Measurements from ENCODE around the gene NRXN3. TPM values are rescaled to one million over a fixed set of nuclear protein-coding genes. Genes with fewer than 3 reads are reported as not detected.

NRXN3 gene
- total and polyA plus RNA-seq, 5 donors, result 1.5 to 4.7 (median 4.0) TPM

DNA sequence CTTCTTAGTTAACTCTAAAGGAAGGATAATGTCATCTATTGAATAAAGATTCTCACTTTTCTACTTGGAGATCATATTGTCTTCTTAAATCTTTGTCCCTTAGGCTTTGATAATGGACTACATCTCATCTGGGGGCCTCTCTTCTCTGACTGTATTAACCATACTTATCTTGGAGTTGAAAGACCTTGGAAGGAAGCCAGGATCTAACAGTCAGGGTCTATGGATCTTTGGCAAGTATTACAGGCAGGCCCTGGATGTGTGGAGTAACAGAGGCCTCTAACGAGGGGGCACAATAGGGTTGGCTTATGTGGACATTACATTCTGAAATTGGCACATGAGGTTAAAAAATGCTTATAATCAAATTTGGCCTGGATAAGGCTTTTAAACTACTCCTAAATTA, 513.8 kb downstream of the NRXN3 start:
- Histone ChIP-seq H3K9me3 (ENCODE audit: control insufficient read depth, low read length) (no peaks in the 10 kb centered on the region), H3K27ac (ENCODE audit: low read length) (no peak overlapping the region), H3K4me1 (ENCODE audit: control insufficient read depth, insufficient read depth, low read length) (no peaks in the 10 kb centered on the region), H3K27me3 (ENCODE audit: control insufficient read depth, insufficient read depth) (no peaks in the 10 kb centered on the region), H3K4me3 (ENCODE audit: low read length) (no peak overlapping the region)
- no peak for DNase-seq
- no peak for ATAC-seq
- WGBS, result 26% methylated on average over 1 of the region's 1 CpG
- intact Hi-C loops (cut with DNase I), result no loop called here

GRCh38 chr14:78688503-78688902, 518.3 kb downstream of the NRXN3 start:
- DNase-seq, result no peak
- no peak for ATAC-seq
- 77% methylated on average over 1 of the region's 1 CpG for WGBS
- H3K27me3 ChIP-seq (ENCODE audit: control insufficient read depth, insufficient read depth), result no peaks in the 10 kb centered on the region
- no peaks in the 10 kb centered on the region for H3K9me3 ChIP-seq (ENCODE audit: control insufficient read depth, low read length)
- intact Hi-C loops (cut with DNase I), result no loop called here
- no peaks in the 10 kb centered on the region for H3K4me1 ChIP-seq (ENCODE audit: control insufficient read depth, insufficient read depth, low read length)
- no peak overlapping the region for H3K4me3 ChIP-seq (ENCODE audit: low read length)
- no peak overlapping the region for H3K27ac ChIP-seq (ENCODE audit: low read length)

DNA sequence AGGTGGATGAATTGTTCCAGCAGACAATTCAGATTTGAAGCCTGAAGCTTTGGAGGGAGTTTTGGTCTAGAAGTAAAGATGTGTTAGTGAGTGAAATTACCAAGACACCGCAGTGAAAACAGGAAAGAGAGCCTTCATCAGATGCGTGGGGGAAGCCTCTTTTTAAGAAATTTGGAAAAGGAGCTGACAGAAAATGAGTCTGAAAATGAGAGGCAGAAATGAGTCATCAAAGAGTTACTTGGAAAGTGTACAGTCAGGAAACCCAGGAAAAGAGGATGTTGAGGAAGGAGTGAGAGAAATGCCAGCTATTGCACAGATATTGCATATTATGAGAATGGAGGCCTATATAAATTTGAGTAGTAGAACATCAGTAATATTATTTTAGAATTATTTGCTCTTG, 520.7 kb downstream of the NRXN3 start:
- H3K9me3 ChIP-seq (ENCODE audit: control insufficient read depth, low read length), result no peaks in the 10 kb centered on the region
- no peaks in the 10 kb centered on the region for H3K27me3 ChIP-seq (ENCODE audit: control insufficient read depth, insufficient read depth)
- H3K27ac ChIP-seq (ENCODE audit: low read length), result no peak overlapping the region
- intact Hi-C loops (cut with DNase I), result no loop called here
- ATAC-seq (no peak), DNase-seq (no peak)
- no peak overlapping the region for H3K4me3 ChIP-seq (ENCODE audit: low read length)
- no peaks in the 10 kb centered on the region for H3K4me1 ChIP-seq (ENCODE audit: control insufficient read depth, insufficient read depth, low read length)
- 52% methylated on average over 2 of the region's 2 CpGs for WGBS

GRCh38 chr14:78697341-78697740, 527.2 kb downstream of the NRXN3 start:
- Histone ChIP-seq H3K9me3 (ENCODE audit: control insufficient read depth, low read length) (no peaks in the 10 kb centered on the region), H3K27me3 (ENCODE audit: control insufficient read depth, insufficient read depth) (no peaks in the 10 kb centered on the region), H3K27ac (ENCODE audit: low read length) (no peak overlapping the region), H3K4me3 (ENCODE audit: low read length) (no peak overlapping the region), H3K4me1 (ENCODE audit: control insufficient read depth, insufficient read depth, low read length) (no peaks in the 10 kb centered on the region)
- ATAC-seq (no peak), DNase-seq (no peak)
- intact Hi-C loops (cut with DNase I), result no loop called here
- WGBS, result 21% methylated on average over 2 of the region's 2 CpGs

DNA sequence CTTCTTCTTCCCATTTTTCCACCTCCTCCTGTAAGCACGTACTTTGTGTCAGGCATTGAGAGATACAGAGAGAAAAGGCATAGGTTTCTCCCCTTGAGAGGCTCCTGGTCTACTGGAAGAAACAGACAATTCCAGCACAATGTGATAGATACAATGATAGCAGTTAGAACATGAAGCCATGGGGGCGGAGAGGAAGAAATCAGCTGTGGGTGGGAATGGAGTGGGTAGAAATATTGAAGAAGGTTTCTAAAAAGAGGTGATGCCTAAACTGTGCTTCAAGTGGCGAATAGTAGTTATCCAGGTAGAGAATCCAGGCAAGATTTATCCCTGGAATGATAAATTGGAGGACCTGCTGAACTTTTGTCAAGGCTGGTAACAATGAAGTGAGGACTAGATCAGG, 528.8 kb downstream of the NRXN3 start:
- no peaks in the 10 kb centered on the region for H3K9me3 ChIP-seq (ENCODE audit: control insufficient read depth, low read length)

GRCh38 chr14:78700236-78700635, 530.1 kb downstream of the NRXN3 start:
- H3K27ac ChIP-seq (ENCODE audit: low read length), result no peak overlapping the region

More for the DNA sequence above, 528.8 kb downstream of the NRXN3 start:
- no peaks in the 10 kb centered on the region for H3K4me1 ChIP-seq (ENCODE audit: control insufficient read depth, insufficient read depth, low read length)
- DNase-seq (no peak), ATAC-seq (no peak)
- no peaks in the 10 kb centered on the region for H3K27me3 ChIP-seq (ENCODE audit: control insufficient read depth, insufficient read depth)
- H3K27ac ChIP-seq (ENCODE audit: low read length), result no peak overlapping the region
- intact Hi-C loops (cut with DNase I), result no loop called here
- 69% methylated on average over 3 of the region's 3 CpGs for WGBS
- H3K4me3 ChIP-seq (ENCODE audit: low read length), result no peak overlapping the region

GRCh38 chr14:78701246-78701645, 531.1 kb downstream of the NRXN3 start:
- Histone ChIP-seq H3K4me3 (ENCODE audit: low read length) (no peak overlapping the region), H3K9me3 (ENCODE audit: control insufficient read depth, low read length) (no peaks in the 10 kb centered on the region), H3K27me3 (ENCODE audit: control insufficient read depth, insufficient read depth) (no peaks in the 10 kb centered on the region), H3K27ac (ENCODE audit: low read length) (no peak overlapping the region), H3K4me1 (ENCODE audit: control insufficient read depth, insufficient read depth, low read length) (no peaks in the 10 kb centered on the region)
- DNase-seq (no peak), ATAC-seq (no peak)
- 44% methylated on average over 5 of the region's 5 CpGs for WGBS
- intact Hi-C loops (cut with DNase I), result no loop called here

More at GRCh38 chr14:78700236-78700635, 530.1 kb downstream of the NRXN3 start:
- Histone ChIP-seq H3K4me1 (ENCODE audit: control insufficient read depth, insufficient read depth, low read length) (no peaks in the 10 kb centered on the region), H3K9me3 (ENCODE audit: control insufficient read depth, low read length) (no peaks in the 10 kb centered on the region), H3K4me3 (ENCODE audit: low read length) (no peak overlapping the region), H3K27me3 (ENCODE audit: control insufficient read depth, insufficient read depth) (no peaks in the 10 kb centered on the region)
- DNase-seq, result no peak
- intact Hi-C loops (cut with DNase I), result no loop called here
- WGBS, result 66% methylated on average over 2 of the region's 2 CpGs
- no peak for ATAC-seq

DNA sequence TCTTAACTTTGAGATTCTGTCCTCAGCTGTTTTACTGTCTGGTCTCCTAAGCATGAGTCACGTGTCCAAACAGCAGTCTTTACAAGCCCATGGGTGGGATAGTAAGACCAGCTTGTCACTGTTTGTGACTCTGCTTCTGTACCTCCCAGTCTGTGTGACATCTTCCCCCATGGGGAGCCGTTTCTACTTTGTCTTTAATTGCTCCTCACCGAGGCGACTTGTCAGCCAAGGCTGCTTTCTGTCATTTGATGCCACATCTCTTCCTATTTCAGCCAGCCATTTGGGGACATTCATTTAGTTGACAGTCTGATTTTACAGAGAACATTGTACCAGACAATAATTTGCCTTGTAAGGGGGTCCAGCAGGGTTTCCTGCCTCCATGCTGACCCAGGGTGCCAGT, 534.8 kb downstream of the NRXN3 start:
- Histone ChIP-seq H3K4me1 (ENCODE audit: control insufficient read depth, insufficient read depth, low read length) (no peaks in the 10 kb centered on the region), H3K27ac (ENCODE audit: low read length) (no peak overlapping the region), H3K9me3 (ENCODE audit: control insufficient read depth, low read length) (no peaks in the 10 kb centered on the region), H3K4me3 (ENCODE audit: low read length) (no peak overlapping the region), H3K27me3 (ENCODE audit: control insufficient read depth, insufficient read depth) (no peaks in the 10 kb centered on the region)
- 47% methylated on average over 4 of the region's 4 CpGs for WGBS
- intact Hi-C loops (cut with DNase I), result no loop called here
- DNase-seq (no peak), ATAC-seq (no peak)

DNA sequence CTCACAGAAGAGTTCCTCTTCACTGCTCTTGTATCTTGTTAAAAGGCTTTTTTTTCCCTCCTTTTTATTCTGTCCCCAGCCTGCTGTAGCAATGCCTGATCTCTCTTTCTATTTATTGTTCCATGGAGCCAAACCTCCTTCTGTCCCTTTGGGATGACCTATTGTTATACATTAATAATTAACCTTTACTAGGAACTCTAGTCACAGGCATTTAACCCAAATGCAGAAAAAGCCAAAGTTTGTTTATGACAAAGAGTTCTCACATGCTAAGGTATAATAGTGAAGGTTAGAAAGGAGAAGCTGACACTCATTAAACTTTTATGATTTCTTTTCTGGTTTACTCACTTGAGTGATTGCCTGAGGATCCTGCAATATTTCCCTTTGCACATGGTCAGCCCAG, 535.8 kb downstream of the NRXN3 start:
- DNase-seq (no peak), ATAC-seq (no peak)
- H3K27ac ChIP-seq (ENCODE audit: low read length), result no peak overlapping the region
- H3K4me1 ChIP-seq (ENCODE audit: control insufficient read depth, insufficient read depth, low read length), result no peaks in the 10 kb centered on the region
- H3K4me3 ChIP-seq (ENCODE audit: low read length), result no peak overlapping the region
- H3K9me3 ChIP-seq (ENCODE audit: control insufficient read depth, low read length), result no peaks in the 10 kb centered on the region
- intact Hi-C loops (cut with DNase I), result no loop called here
- H3K27me3 ChIP-seq (ENCODE audit: control insufficient read depth, insufficient read depth), result no peaks in the 10 kb centered on the region

GRCh38 chr14:78709795-78710557, 539.8 kb downstream of the NRXN3 start:
- Histone ChIP-seq H3K9me3 (ENCODE audit: control insufficient read depth, low read length) (no peaks in the 10 kb centered on the region), H3K27me3 (ENCODE audit: control insufficient read depth, insufficient read depth) (no peaks in the 10 kb centered on the region), H3K27ac (ENCODE audit: low read length) (no peak overlapping the region), H3K4me1 (ENCODE audit: control insufficient read depth, insufficient read depth, low read length) (no peaks in the 10 kb centered on the region), H3K4me3 (ENCODE audit: low read length) (no peak overlapping the region)
- DNase-seq (no peak), ATAC-seq (no peak)
- intact Hi-C loops (cut with DNase I), result no loop called here
- WGBS, result 65% methylated on average over 5 of the region's 5 CpGs

DNA sequence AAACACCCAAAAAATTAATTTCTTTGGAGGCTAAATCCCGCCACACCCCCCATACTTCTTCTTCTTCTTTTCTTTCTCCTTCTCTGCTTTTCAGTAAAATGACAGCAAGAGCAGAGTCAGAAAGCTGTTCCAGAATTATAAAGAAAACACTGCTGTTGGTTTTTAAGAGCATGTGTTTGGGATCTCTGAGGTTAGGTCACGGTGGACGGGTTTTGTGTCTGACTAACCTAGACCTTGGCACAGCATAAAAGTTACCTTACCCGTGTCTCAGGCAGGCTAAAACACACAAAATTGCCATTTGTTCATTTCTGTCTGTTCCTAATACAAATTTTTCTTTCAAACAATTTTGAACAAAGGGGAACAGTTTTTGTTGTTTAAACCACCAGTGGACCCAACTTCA, 540.8 kb downstream of the NRXN3 start:
- 78% methylated on average over 4 of the region's 4 CpGs for WGBS
- Histone ChIP-seq H3K27me3 (ENCODE audit: control insufficient read depth, insufficient read depth) (no peaks in the 10 kb centered on the region), H3K4me1 (ENCODE audit: control insufficient read depth, insufficient read depth, low read length) (no peaks in the 10 kb centered on the region), H3K9me3 (ENCODE audit: control insufficient read depth, low read length) (no peaks in the 10 kb centered on the region), H3K4me3 (ENCODE audit: low read length) (no peak overlapping the region), H3K27ac (ENCODE audit: low read length) (no peak overlapping the region)
- DNase-seq (no peak), ATAC-seq (no peak)
- intact Hi-C loops (cut with DNase I), result no loop called here

DNA sequence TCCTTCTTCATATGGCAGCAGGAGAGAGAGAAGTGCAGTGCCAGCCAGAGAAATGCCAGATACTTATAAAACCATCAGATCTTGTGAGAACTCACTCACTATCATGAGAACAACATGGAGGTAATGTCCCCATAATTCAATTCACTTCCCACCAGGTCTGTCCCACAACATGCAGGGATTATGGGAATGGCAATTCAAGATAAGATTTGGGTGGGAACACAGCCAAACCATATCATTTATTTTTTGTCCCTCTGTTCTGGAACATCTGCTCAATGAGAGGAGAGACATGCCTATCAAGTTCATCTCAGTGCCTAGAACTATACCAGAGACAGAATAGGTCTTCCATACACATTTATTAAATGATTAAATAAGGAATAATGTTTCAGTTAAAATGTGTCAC, 543.5 kb downstream of the NRXN3 start:
- intact Hi-C loops (cut with DNase I), result no loop called here
- Histone ChIP-seq H3K27me3 (ENCODE audit: control insufficient read depth, insufficient read depth) (no peaks in the 10 kb centered on the region), H3K9me3 (ENCODE audit: control insufficient read depth, low read length) (no peaks in the 10 kb centered on the region), H3K27ac (ENCODE audit: low read length) (no peak overlapping the region), H3K4me3 (ENCODE audit: low read length) (no peak overlapping the region), H3K4me1 (ENCODE audit: control insufficient read depth, insufficient read depth, low read length) (no peaks in the 10 kb centered on the region)
- no peak for DNase-seq
- ATAC-seq, result no peak
